OCI-LY7 (cell line): Measurements from ENCODE around the gene MYL5.

Experiments used
- EZH2phosphoT487 ChIP-seq: fragments of 200-600 bp; sonication (generic); IDR thresholded peaks from 2 replicates; pipeline ENCODE4 v1.6.1; 2018; ENCODE audit warnings: low read depth, borderline replicate concordance, mild to moderate bottlenecking, mixed run types, antibody characterized with exemption, low read length, moderate library complexity, mixed read lengths
- TF ChIP-seq, protein P1 (sequence below): fragments of 200-600 bp; sonication (generic); conservative IDR thresholded peaks from 2 replicates; pipeline ENCODE4 v1.5.1; 2014; ENCODE audit warnings: mild to moderate bottlenecking, antibody characterized with exemption, low read length, moderate library complexity, mixed read lengths

- TF ChIP-seq, protein P1, sequence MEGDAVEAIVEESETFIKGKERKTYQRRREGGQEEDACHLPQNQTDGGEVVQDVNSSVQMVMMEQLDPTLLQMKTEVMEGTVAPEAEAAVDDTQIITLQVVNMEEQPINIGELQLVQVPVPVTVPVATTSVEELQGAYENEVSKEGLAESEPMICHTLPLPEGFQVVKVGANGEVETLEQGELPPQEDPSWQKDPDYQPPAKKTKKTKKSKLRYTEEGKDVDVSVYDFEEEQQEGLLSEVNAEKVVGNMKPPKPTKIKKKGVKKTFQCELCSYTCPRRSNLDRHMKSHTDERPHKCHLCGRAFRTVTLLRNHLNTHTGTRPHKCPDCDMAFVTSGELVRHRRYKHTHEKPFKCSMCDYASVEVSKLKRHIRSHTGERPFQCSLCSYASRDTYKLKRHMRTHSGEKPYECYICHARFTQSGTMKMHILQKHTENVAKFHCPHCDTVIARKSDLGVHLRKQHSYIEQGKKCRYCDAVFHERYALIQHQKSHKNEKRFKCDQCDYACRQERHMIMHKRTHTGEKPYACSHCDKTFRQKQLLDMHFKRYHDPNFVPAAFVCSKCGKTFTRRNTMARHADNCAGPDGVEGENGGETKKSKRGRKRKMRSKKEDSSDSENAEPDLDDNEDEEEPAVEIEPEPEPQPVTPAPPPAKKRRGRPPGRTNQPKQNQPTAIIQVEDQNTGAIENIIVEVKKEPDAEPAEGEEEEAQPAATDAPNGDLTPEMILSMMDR, result no peak
- TF ChIP-seq EZH2phosphoT487, result no peak
These were observed 25.6 kb upstream of the MYL5 start for GRCh38 chr4:648579-649292.
